Endodermal cell (in vitro differentiated cells): ENCODE results near the gene CUL4A. TPM values are rescaled to one million over a fixed set of nuclear protein-coding genes. Genes with fewer than 3 reads are reported as not detected.

ENCODE experiments used
- DNase-seq: peaks from one replicate; pipeline ENCODE4 v3.0.0-alpha.2; 2017
- H3K27ac ChIP-seq: 2 replicates; pipeline ENCODE4 v1.5.1; 2013; ENCODE audit warnings: mild to moderate bottlenecking, low read depth, low read length, moderate library complexity
- H3K27me3 ChIP-seq: 2 replicates; pipeline ENCODE4 v1.6.1; 2013; ENCODE audit warnings: mild to moderate bottlenecking, low read length, moderate library complexity; ENCODE audit not compliant: insufficient read depth, control insufficient read depth, poor library complexity, severe bottlenecking
- H3K36me3 ChIP-seq: 2 replicates; pipeline ENCODE4 v1.7.0; 2013; ENCODE audit warnings: mild to moderate bottlenecking, low read length, moderate library complexity; ENCODE audit not compliant: control insufficient read depth, insufficient read depth
- H3K4me1 ChIP-seq: one replicate; pipeline ENCODE4 v1.7.0; 2013; ENCODE audit warnings: low read length; ENCODE audit not compliant: control insufficient read depth, insufficient read depth
- H3K4me3 ChIP-seq: 2 replicates; pipeline ENCODE4 v1.5.1; 2013; ENCODE audit warnings: mild to moderate bottlenecking, low read length, moderate library complexity
- H3K9ac ChIP-seq: 2 replicates; pipeline ENCODE4 v1.6.1; 2013; ENCODE audit warnings: mild to moderate bottlenecking, low read length, moderate library complexity; ENCODE audit not compliant: poor library complexity, severe bottlenecking; ENCODE audit errors: extremely low read depth
- H3K9me3 ChIP-seq: 2 replicates; pipeline ENCODE4 v1.6.1; 2013; ENCODE audit warnings: mild to moderate bottlenecking, low read length, moderate library complexity; ENCODE audit not compliant: control insufficient read depth
- H3K27ac Mint-ChIP-seq: 2 replicates; pipeline ENCODE4 v1.8.0; 2020; ENCODE audit warnings: mixed read lengths
- H3K27me3 Mint-ChIP-seq: 2 replicates; pipeline ENCODE4 v1.8.0; 2021; ENCODE audit warnings: mild to moderate bottlenecking, mixed read lengths; ENCODE audit not compliant: insufficient read depth
- H3K36me3 Mint-ChIP-seq: 2 replicates; pipeline ENCODE4 v1.8.0; 2020; ENCODE audit warnings: low read depth, mixed read lengths
- H3K4me1 Mint-ChIP-seq: 2 replicates; pipeline ENCODE4 v1.8.0; 2020; ENCODE audit warnings: mixed read lengths
- H3K4me3 Mint-ChIP-seq: 2 replicates; pipeline ENCODE4 v1.8.0; 2020; ENCODE audit warnings: mild to moderate bottlenecking, moderate library complexity, mixed read lengths
- H3K9me3 Mint-ChIP-seq: 2 replicates; pipeline ENCODE4 v1.8.0; 2020; ENCODE audit warnings: mild to moderate bottlenecking, mixed read lengths
- CTCF ChIP-seq: fragments of 200-600 bp; sonication (generic); conservative IDR thresholded peaks from 2 replicates; pipeline ENCODE4 v1.5.0; 2021; ENCODE audit warnings: antibody characterized with exemption, mild to moderate bottlenecking
- WGBS, 2 experiments: methylation state at CpG; one replicate each; pipeline versions ENCODE4 v1.1.5 to v1.1.7; 2013; ENCODE audit warnings: missing lambda C conversion rate in 2 of 2, mixed read lengths in 1 of 2; ENCODE audit not compliant: insufficient coverage in 1 of 2, insufficient read length in 1 of 2; 5-methylcytosine and 5-hydroxymethylcytosine counted together
- total RNA-seq, 2 donors: library from RNA; stranded (reverse); fragmentation: NEBNext Ultra II Directional in 1 of 2; extraction: Animal tissue kit (Norgen Biotek cat#: 25700) in 1 of 2; gene quantifications; 2 replicates in 1 of 2; 3 replicates in 1 of 2; pipeline ENCODE4 v1.2.1, GENCODE V29; 2021

Gene CUL4A
- total RNA-seq, 2 donors from 2014 or later = 92.9 to 99.4 TPM

GRCh38 chr13:113233101-113233500 is 23.7 kb downstream of the CUL4A start:
- H3K27ac Mint-ChIP-seq = no peak overlapping the region
- no peaks in the 10 kb centered on the region for H3K27me3 ChIP-seq

GRCh38 chr13:113238536-113238935 is 29.1 kb downstream of the CUL4A start:
- Mint-ChIP-seq H3K9me3 (no peaks in the 10 kb centered on the region), H3K4me3 (no peak overlapping the region), H3K36me3 (peaks cover 79% of the 10 kb centered on the region), H3K4me1 (no peaks in the 10 kb centered on the region), H3K27me3 (no peaks in the 10 kb centered on the region), H3K27ac (no peak overlapping the region)
- H3K9ac ChIP-seq = no peak overlapping the region
- TF ChIP-seq CTCF = no peak
- no peaks in the 10 kb centered on the region for H3K9me3 ChIP-seq
- DNase-seq = no peak
- H3K4me1 ChIP-seq = no peaks in the 10 kb centered on the region
- no peaks in the 10 kb centered on the region for H3K27me3 ChIP-seq
- H3K36me3 ChIP-seq = peaks cover 82% of the 10 kb centered on the region
- H3K27ac ChIP-seq = no peak overlapping the region
- no peak overlapping the region for H3K4me3 ChIP-seq
- 96 to 100% methylated on average over 3 to 4 of the region's 4 CpGs for WGBS, 2 experiments

More at GRCh38 chr13:113233101-113233500, 23.7 kb downstream of the CUL4A start:
- Histone ChIP-seq H3K27ac (no peak overlapping the region), H3K9me3 (no peaks in the 10 kb centered on the region), H3K4me3 (no peak overlapping the region), H3K36me3 (peaks cover 77% of the 10 kb centered on the region), H3K9ac (no peak overlapping the region), H3K4me1 (no peaks in the 10 kb centered on the region)
- TF ChIP-seq CTCF = no peak
- Mint-ChIP-seq H3K9me3 (no peaks in the 10 kb centered on the region), H3K27me3 (no peaks in the 10 kb centered on the region), H3K4me3 (no peak overlapping the region), H3K4me1 (no peaks in the 10 kb centered on the region), H3K36me3 (peaks cover 79% of the 10 kb centered on the region)
- 95 to 100% methylated on average over 10 to 11 of the region's 11 CpGs for WGBS, 2 experiments
- no peak for DNase-seq

GRCh38 chr13:113239357-113239756 is 29.9 kb downstream of the CUL4A start:
- Histone ChIP-seq H3K36me3 (peaks cover 83% of the 10 kb centered on the region), H3K9me3 (no peaks in the 10 kb centered on the region), H3K4me3 (no peak overlapping the region), H3K27me3 (no peaks in the 10 kb centered on the region), H3K4me1 (no peaks in the 10 kb centered on the region), H3K9ac (no peak overlapping the region), H3K27ac (no peak overlapping the region)
- 94 to 99% methylated on average over 10 to 15 of the region's 15 CpGs for WGBS, 2 experiments
- H3K4me1 Mint-ChIP-seq = no peaks in the 10 kb centered on the region
- no peaks in the 10 kb centered on the region for H3K9me3 Mint-ChIP-seq
- no peak overlapping the region for H3K27ac Mint-ChIP-seq
- peaks cover 80% of the 10 kb centered on the region for H3K36me3 Mint-ChIP-seq
- DNase-seq = no peak
- no peak for TF ChIP-seq CTCF
- no peak overlapping the region for H3K4me3 Mint-ChIP-seq
- no peaks in the 10 kb centered on the region for H3K27me3 Mint-ChIP-seq
